Liver (tissue), 9 donors: ENCODE results near the gene RTEL1. TPM values are rescaled to one million over a fixed set of nuclear protein-coding genes. Genes with fewer than 3 reads are reported as not detected.
"Not testable (repeated sequence)": the region's sequence is repeated elsewhere in the genome, so short reads cannot be mapped to it uniquely, and the experiment has no call there.

Experiments
- DNase-seq: peaks from one replicate; pipeline ENCODE4 v3.0.0-alpha.2; 2017; ENCODE audit warnings: low spot score
- H3K27ac ChIP-seq, 2 donors: one replicate each; pipeline ENCODE4 v1.7.0; 2013; ENCODE audit warnings: inconsistent platforms in 2 of 2, low read length in 2 of 2, control low read depth in 1 of 2, low read depth in 1 of 2, mild to moderate bottlenecking in 1 of 2
- H3K27me3 ChIP-seq, 4 donors: one replicate each; pipeline versions ENCODE4 v1.6.1 to v1.7.0; 2013; ENCODE audit warnings: low read length in 3 of 4, inconsistent platforms in 1 of 4, mild to moderate bottlenecking in 1 of 4, moderate library complexity in 1 of 4; ENCODE audit not compliant: control insufficient read depth in 4 of 4, insufficient read depth in 4 of 4
- H3K36me3 ChIP-seq, 4 donors: one replicate each; pipeline versions ENCODE4 v1.6.1 to v1.7.0; 2013; ENCODE audit warnings: low read length in 3 of 4, mild to moderate bottlenecking in 3 of 4, low read depth in 1 of 4, moderate library complexity in 1 of 4; ENCODE audit not compliant: control insufficient read depth in 4 of 4, insufficient read depth in 3 of 4
- H3K4me1 ChIP-seq, 4 donors: one replicate each; pipeline versions ENCODE4 v1.6.1 to v1.7.0; 2013; ENCODE audit warnings: low read length in 3 of 4, mild to moderate bottlenecking in 3 of 4, moderate library complexity in 1 of 4; ENCODE audit not compliant: control insufficient read depth in 4 of 4, insufficient read depth in 4 of 4
- H3K4me3 ChIP-seq, 3 donors: one replicate each; pipeline versions ENCODE4 v1.6.1 to v1.7.0; 2013; ENCODE audit warnings: low read length in 3 of 3, control low read depth in 1 of 3, low read depth in 1 of 3, mild to moderate bottlenecking in 1 of 3
- H3K9ac ChIP-seq, 2 donors: one replicate each; pipeline ENCODE4 v1.7.0; 2013; ENCODE audit warnings: low read length in 2 of 2, mild to moderate bottlenecking in 2 of 2, moderate library complexity in 2 of 2, control low read depth in 1 of 2, low read depth in 1 of 2
- H3K9me3 ChIP-seq, 4 donors: one replicate each; pipeline versions ENCODE4 v1.6.1 to v1.7.0; 2013; ENCODE audit warnings: low read length in 3 of 4; ENCODE audit not compliant: control insufficient read depth in 4 of 4
- ATF3 ChIP-seq: IDR thresholded peaks from 2 replicates; pipeline ENCODE4 v1.6.1; 2016; ENCODE audit warnings: antibody characterized with exemption
- FOXA2 ChIP-seq: IDR thresholded peaks from 2 replicates; pipeline ENCODE4 v1.6.1; 2016; ENCODE audit warnings: antibody characterized with exemption
- GABPA ChIP-seq, 2 donors: IDR thresholded peaks in 1 of 2; conservative IDR thresholded peaks in 1 of 2; 2 replicates each; pipeline ENCODE4 v1.6.1; 2016; ENCODE audit warnings: antibody characterized with exemption in 2 of 2, mild to moderate bottlenecking in 1 of 2, moderate library complexity in 1 of 2
- HNF4A ChIP-seq, 2 donors: conservative IDR thresholded peaks; 2 replicates each; pipeline ENCODE4 v1.6.1; 2016; ENCODE audit warnings: antibody characterized with exemption in 2 of 2, mild to moderate bottlenecking in 2 of 2
- HNF4G ChIP-seq: IDR thresholded peaks from 2 replicates; pipeline ENCODE4 v1.6.1; 2016; ENCODE audit warnings: antibody characterized with exemption
- NR2F2 ChIP-seq: IDR thresholded peaks from 2 replicates; pipeline ENCODE4 v1.6.1; 2016; ENCODE audit warnings: antibody characterized with exemption
- RAD21 ChIP-seq, 2 donors: IDR thresholded peaks; 2 replicates each; pipeline ENCODE4 v1.6.1; 2016; ENCODE audit warnings: antibody characterized with exemption in 2 of 2, mild to moderate bottlenecking in 2 of 2
- RXRA ChIP-seq, 2 donors: IDR thresholded peaks; 2 replicates each; pipeline ENCODE4 v1.6.1; 2017 to 2018; ENCODE audit warnings: antibody characterized with exemption in 2 of 2, mild to moderate bottlenecking in 1 of 2
- SP1 ChIP-seq: IDR thresholded peaks from 2 replicates; pipeline ENCODE4 v1.6.1; 2018; ENCODE audit warnings: antibody characterized with exemption, mild to moderate bottlenecking
- TAF1 ChIP-seq: conservative IDR thresholded peaks from 2 replicates; pipeline ENCODE4 v1.6.1; 2016; ENCODE audit warnings: antibody characterized with exemption, mild to moderate bottlenecking
- ZBTB33 ChIP-seq: IDR thresholded peaks from 2 replicates; pipeline ENCODE4 v1.6.1; 2016; ENCODE audit warnings: antibody characterized with exemption
- WGBS: extraction: QIAGEN DNeasy Blood & Tissue Kit; methylation state at CpG from one replicate; pipeline ENCODE4 v1.1.7; 2013; 5-methylcytosine and 5-hydroxymethylcytosine counted together
- polyA plus RNA-seq, 2 donors: library from polyadenylated mRNA; stranded (reverse) in 1 of 2; unstranded in 1 of 2; fragments of 200-250 nt in 1 of 2; fragments of >200 nt in 1 of 2; fragmentation: Nextera tagmentation in 1 of 2; extraction: Ambion mirVana in 1 of 2; gene quantifications; one replicate each; pipeline versions ENCODE4 v1.2.1 to v1.2.3, GENCODE V29; 2013 to 2015
- total RNA-seq, 2 donors: library from RNA; depleted of rRNA; stranded (reverse); fragments of >200 nt; gene quantifications; one replicate each; pipeline ENCODE4 v1.2.3, GENCODE V29; 2014
- TF ChIP-seq, protein P1 (sequence below): fragments of 150-350 bp; IDR thresholded peaks from 2 replicates; pipeline ENCODE4 v1.5.1; 2017; ENCODE audit warnings: improper control_type of control experiment, low read depth, low read length; ENCODE audit not compliant: missing input control
- donor health status: healthy.
- donor health status: healthy.
- donor health status: healthy.
- donor health status: healthy.
- donor health status: healthy.

RTEL1 gene
- total and polyA plus RNA-seq, 4 donors = 3.7 to 16.9 (median 7.4) TPM

DNA sequence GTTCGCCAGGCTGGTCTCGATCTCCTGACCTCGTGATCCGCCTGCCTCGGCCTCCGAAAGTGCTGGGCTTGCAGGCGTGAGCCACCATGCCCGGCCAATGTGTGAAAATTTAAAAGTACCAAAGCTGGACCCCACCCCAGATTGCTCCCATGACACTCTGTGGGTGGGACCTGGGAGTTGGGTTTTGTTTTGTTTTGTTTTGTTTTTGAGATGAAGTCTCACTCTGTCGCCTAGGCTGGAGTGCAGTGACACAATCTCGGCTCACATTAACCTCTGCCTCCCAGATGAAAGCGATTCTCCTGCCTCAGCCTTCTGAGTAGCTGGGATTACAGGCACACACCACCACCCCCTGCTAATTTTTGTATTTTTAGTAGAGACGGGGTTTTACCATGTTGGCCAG is 13.6 kb downstream of the RTEL1 start:
- WGBS = 98% methylated on average over 12 of the region's 12 CpGs
- DNase-seq, H3K9ac ChIP-seq, H3K27ac ChIP-seq, H3K9me3 ChIP-seq, H3K4me3 ChIP-seq, H3K27me3 ChIP-seq, H3K4me1 ChIP-seq: not testable (repeated sequence)
- H3K36me3 ChIP-seq = peaks cover 4 to 40% (median 12%) of the 10 kb centered on the region in 4 donors

GRCh38 chr20:63672666-63673065 is 14.6 kb downstream of the RTEL1 start:
- peaks cover 0 to 37% (median 12%) of the 10 kb centered on the region in 4 donors for H3K36me3 ChIP-seq
- no peaks in the 10 kb centered on the region for H3K4me1 ChIP-seq
- 93% methylated on average over 10 of the region's 10 CpGs for whole genome bisulfite sequencing
- no peak for DNase-seq
- TF ChIP-seq TAF1 = no peak
- TF ChIP-seq HNF4A (conservative IDR thresholded peaks at IDR 0.05) = no peak
- TF ChIP-seq, protein P1, sequence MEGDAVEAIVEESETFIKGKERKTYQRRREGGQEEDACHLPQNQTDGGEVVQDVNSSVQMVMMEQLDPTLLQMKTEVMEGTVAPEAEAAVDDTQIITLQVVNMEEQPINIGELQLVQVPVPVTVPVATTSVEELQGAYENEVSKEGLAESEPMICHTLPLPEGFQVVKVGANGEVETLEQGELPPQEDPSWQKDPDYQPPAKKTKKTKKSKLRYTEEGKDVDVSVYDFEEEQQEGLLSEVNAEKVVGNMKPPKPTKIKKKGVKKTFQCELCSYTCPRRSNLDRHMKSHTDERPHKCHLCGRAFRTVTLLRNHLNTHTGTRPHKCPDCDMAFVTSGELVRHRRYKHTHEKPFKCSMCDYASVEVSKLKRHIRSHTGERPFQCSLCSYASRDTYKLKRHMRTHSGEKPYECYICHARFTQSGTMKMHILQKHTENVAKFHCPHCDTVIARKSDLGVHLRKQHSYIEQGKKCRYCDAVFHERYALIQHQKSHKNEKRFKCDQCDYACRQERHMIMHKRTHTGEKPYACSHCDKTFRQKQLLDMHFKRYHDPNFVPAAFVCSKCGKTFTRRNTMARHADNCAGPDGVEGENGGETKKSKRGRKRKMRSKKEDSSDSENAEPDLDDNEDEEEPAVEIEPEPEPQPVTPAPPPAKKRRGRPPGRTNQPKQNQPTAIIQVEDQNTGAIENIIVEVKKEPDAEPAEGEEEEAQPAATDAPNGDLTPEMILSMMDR = no peak
- H3K9me3 ChIP-seq = no peaks in the 10 kb centered on the region
- no peak overlapping the region for H3K4me3 ChIP-seq
- no peak overlapping the region for H3K9ac ChIP-seq
- no peak overlapping the region for H3K27ac ChIP-seq
- H3K27me3 ChIP-seq = no peaks in the 10 kb centered on the region

DNA sequence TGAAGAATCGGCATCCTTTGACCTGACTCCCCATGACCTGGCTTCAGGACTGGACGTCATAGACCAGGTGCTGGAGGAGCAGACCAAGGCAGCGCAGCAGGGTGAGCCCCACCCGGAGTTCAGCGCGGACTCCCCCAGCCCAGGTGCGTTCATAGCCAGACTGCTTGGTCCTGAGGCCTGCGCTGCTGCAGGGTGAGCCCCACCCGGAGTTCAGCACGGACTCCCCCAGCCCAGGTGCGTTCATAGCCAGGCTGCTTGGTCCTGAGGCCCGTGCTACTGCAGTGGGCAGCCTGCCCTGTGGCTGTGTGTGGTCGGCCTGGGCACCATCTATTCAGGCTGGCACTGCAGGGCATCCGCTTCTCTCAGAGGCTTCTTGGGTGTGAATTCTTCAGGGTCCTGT is 15.8 kb downstream of the RTEL1 start:
- DNase-seq = no peak
- Histone ChIP-seq H3K4me1 (no peaks in the 10 kb centered on the region), H3K36me3 (peaks cover 0 to 35% (median 10%) of the 10 kb centered on the region in 4 donors), H3K9ac (no peak overlapping the region), H3K27me3 (no peaks in the 10 kb centered on the region), H3K4me3 (no peak overlapping the region), H3K27ac (no peak overlapping the region), H3K9me3 (no peaks in the 10 kb centered on the region)
- no peak for TF ChIP-seq FOXA2
- no peak for TF ChIP-seq ZBTB33
- TF ChIP-seq RAD21 (IDR thresholded peaks at IDR 0.05) = no peak
- TF ChIP-seq ATF3 = no peak
- 97% methylated on average over 14 of the region's 14 CpGs for WGBS

DNA sequence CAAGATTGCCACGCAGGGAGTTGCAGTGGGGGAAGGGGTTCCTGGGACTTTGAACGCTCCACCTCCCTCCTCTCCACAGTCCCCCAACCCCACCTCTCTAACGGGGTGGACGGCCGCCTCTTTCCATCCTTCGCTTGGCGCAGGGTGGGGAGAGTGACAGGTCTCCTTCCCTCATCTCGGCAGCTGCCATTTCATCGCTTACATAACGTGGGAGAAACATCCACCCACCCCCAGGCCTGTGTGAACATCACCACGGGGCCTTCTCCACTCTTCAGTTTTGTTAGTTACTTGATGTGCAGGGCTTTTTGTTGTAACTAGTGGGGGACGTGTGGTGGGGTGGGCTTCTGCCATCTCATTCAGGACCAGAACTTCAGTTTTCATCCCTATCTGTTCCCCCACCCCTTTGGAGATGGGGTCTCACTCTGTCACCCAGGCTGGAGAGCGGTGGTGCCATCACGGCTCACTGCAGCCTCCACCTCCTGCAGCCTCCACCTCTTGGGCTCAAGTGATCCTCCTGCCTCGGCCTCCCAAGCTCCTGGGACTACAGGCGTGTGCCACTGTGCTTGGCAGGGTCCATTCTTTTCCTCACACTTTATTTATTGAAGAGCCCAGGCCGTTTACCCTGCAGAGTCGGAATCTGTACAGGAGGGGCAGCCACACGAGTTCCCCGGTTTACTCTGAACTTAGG is 17.7 kb downstream of the RTEL1 start:
- Histone ChIP-seq H3K36me3 (peaks cover 0 to 37% (median 10%) of the 10 kb centered on the region in 4 donors), H3K9ac (no peak overlapping the region), H3K4me3 (no peak overlapping the region), H3K9me3 (no peaks in the 10 kb centered on the region), H3K27ac (no peak overlapping the region), H3K27me3 (no peaks in the 10 kb centered on the region), H3K4me1 (no peaks in the 10 kb centered on the region)
- no peak for DNase-seq
- WGBS = 96% methylated on average over 20 of the region's 20 CpGs
- TF ChIP-seq ZBTB33 = no peak
- no peak for TF ChIP-seq RAD21 (IDR thresholded peaks at IDR 0.05)
- no peak for TF ChIP-seq GABPA (IDR thresholded peaks at IDR 0.05 in 1 of 2, conservative IDR thresholded peaks at IDR 0.05 in 1 of 2)
- TF ChIP-seq RXRA (IDR thresholded peaks at IDR 0.05) = no peak
- TF ChIP-seq NR2F2 = no peak
- no peak for TF ChIP-seq ATF3
- TF ChIP-seq HNF4G = no peak
- TF ChIP-seq SP1 = no peak
- TF ChIP-seq TAF1 = no peak
